ENCODE measurements around the gene ARPC5L. TPM values are rescaled to one million over a fixed set of nuclear protein-coding genes. Genes with fewer than 3 reads are reported as not detected.
A peak's percentile ranks its signal among the peaks of the same experiment; 100 is the strongest.

Gene ARPC5L
- total RNA-seq, 2 donors from 2014 or later: 14.5 to 21.8 TPM

DNA sequence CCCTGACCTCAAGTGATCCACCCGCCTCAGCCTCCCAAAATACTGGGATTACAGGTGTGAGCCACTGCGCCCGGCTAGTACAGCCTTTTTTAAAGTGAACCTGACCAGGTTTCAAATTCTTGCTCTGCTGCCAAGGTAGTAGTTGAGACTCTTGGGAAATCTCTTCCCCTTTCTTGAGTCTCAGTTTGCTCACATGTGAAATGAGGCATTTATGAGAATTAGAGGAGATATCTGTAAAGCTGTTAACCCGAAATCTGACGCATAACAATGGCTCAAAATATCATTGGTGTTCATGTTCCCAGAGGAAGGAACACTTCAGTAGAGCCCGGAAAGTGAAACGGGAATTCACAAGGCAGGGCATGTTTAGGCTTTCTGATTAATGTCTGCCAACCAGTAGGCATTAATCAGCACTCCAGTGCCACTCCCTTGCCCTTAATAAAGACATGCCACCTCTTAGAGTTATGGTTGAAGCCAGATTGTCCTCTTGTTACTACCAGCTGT is 1.5 kb downstream of the ARPC5L start:
- ATAC-seq: no peak
- Histone ChIP-seq H3K27me3 (no peaks in the 10 kb centered on the region), H3K4me1 (peaks cover 57% of the 10 kb centered on the region), H3K27ac (peak overlapping the region in 3 of 4 donors; percentile 86 to 97 (median 92)), H3K36me3 (replicated peaks in 1 of 2; ENCODE audit: insufficient read depth in 1 of 2, low read depth in 2 of 2) (peaks cover 5 to 11% of the 10 kb centered on the region in 2 donors), H3K4me3 (no peak overlapping the region), H3K9me3 (no peaks in the 10 kb centered on the region)
- intact Hi-C loops (cut with DNase I): no loop called here
- no peak for DNase-seq
- whole genome bisulfite sequencing, 2 donors: 16 to 24% methylated on average over 7 of the region's 7 CpGs
- TF ChIP-seq, protein P1, sequence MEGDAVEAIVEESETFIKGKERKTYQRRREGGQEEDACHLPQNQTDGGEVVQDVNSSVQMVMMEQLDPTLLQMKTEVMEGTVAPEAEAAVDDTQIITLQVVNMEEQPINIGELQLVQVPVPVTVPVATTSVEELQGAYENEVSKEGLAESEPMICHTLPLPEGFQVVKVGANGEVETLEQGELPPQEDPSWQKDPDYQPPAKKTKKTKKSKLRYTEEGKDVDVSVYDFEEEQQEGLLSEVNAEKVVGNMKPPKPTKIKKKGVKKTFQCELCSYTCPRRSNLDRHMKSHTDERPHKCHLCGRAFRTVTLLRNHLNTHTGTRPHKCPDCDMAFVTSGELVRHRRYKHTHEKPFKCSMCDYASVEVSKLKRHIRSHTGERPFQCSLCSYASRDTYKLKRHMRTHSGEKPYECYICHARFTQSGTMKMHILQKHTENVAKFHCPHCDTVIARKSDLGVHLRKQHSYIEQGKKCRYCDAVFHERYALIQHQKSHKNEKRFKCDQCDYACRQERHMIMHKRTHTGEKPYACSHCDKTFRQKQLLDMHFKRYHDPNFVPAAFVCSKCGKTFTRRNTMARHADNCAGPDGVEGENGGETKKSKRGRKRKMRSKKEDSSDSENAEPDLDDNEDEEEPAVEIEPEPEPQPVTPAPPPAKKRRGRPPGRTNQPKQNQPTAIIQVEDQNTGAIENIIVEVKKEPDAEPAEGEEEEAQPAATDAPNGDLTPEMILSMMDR (IDR thresholded peaks at IDR 0.05): no peak
- peak in 1 of 3 donors; percentile 19 for TF ChIP-seq POLR2A (IDR thresholded peaks at IDR 0.05)

DNA sequence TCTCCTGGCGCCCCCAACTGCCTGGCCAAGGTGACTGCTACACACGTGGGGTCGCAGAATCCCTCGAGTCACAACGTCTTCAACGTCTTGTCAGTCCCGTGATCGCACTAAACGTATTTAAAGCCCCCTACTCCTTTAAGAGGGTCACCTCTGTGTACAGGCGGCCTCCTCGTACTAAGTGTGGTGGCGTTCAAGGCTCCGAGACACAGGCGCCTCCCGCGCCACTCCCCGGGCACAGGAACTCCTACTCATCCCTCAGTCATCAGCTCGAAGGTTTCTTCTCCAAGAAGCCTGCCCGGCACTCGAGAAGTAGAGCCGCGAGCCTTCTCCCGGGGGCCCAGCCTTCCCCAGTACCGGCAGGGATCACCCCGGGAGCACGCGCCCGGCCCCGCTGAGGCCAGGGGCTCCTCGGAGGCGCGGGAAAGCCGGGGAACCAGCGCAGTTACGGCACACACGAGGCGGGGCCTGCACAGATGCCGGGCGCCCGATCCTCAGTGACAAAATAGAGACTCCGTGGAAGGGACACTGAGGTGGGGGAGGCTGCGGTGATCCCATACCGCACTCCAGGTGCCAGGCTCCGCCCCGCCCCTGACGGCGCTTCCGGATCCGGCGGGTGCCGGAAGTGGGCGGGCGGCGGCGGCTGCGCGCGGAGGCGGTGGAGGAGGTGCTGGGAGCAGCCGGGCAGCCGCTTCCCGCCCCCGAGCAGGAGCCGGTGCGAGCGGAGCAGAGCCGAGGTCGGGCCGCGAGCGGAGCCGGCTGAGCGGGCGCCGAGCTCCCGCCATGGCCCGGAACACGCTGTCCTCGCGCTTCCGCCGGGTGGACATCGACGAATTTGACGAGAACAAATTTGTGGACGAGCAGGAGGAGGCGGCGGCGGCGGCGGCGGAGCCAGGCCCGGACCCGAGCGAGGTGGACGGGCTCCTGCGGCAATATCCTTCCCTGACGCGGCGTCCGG is 6.9 kb downstream of the ARPC5L start:
- H3K27me3 ChIP-seq: no peaks in the 10 kb centered on the region
- H3K27ac ChIP-seq: peak overlapping the region; percentile 84 to 94 (median 90)
- peak overlapping the region; percentile 82 to 94 for H3K4me3 ChIP-seq
- no peaks in the 10 kb centered on the region for H3K36me3 ChIP-seq (replicated peaks in 1 of 2; ENCODE audit: insufficient read depth in 1 of 2, low read depth in 2 of 2)
- peak; percentile 87 to 89 (median 87) for DNase-seq
- peak; percentile 94 for ATAC-seq
- H3K9me3 ChIP-seq: no peaks in the 10 kb centered on the region
- TF ChIP-seq, protein P1 (IDR thresholded peaks at IDR 0.05): no peak
- peak; percentile 82 to 93 (median 90) for TF ChIP-seq POLR2A (IDR thresholded peaks at IDR 0.05)
- WGBS, 2 donors: 0% methylated on average over 28 to 95 of the region's 101 CpGs
- peaks cover 46% of the 10 kb centered on the region for H3K4me1 ChIP-seq
- intact Hi-C loops (cut with DNase I): no loop called here

DNA sequence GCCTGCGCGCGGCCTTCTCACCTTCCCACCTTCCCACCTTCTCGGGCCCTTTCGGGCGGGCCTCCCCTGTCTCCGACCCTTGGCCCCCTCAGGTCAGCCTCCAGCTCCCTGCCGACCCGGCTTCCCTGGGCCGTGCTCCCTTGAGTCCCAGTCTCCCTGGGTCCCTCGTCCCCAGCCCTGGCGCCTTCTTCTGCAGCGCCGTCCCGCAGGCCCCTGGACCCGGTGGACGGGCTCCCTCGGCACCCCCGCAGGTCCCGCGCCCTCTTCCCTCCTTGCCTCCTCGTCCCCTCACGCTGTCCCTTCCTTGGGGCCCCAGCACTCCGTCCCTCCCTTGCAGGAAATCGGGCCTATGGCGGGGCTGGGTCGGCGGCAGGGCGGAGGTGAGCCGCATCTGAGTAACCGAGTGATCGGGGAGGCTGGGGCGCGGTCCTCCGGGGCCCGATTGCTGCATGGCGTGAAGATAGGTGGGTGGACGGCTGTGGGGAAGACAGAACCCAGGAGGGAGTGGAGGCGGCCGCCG is 7.6 kb downstream of the ARPC5L start:
- DNase-seq (peak in 2 of 4 donors; percentile 21 to 41), ATAC-seq (peak; percentile 15)
- Histone ChIP-seq H3K36me3 (replicated peaks in 1 of 2; ENCODE audit: insufficient read depth in 1 of 2, low read depth in 2 of 2) (no peaks in the 10 kb centered on the region), H3K4me1 (peaks cover 42% of the 10 kb centered on the region), H3K4me3 (peak overlapping the region; percentile 82 to 94), H3K9me3 (no peaks in the 10 kb centered on the region), H3K27ac (peak overlapping the region; percentile 84 to 94 (median 90)), H3K27me3 (no peaks in the 10 kb centered on the region)
- WGBS, 2 donors: 0% methylated on average over 26 to 41 of the region's 41 CpGs
- intact Hi-C loops (cut with DNase I): no loop called here
- no peak for TF ChIP-seq POLR2A (IDR thresholded peaks at IDR 0.05)
- TF ChIP-seq, protein P1 (IDR thresholded peaks at IDR 0.05): no peak

DNA sequence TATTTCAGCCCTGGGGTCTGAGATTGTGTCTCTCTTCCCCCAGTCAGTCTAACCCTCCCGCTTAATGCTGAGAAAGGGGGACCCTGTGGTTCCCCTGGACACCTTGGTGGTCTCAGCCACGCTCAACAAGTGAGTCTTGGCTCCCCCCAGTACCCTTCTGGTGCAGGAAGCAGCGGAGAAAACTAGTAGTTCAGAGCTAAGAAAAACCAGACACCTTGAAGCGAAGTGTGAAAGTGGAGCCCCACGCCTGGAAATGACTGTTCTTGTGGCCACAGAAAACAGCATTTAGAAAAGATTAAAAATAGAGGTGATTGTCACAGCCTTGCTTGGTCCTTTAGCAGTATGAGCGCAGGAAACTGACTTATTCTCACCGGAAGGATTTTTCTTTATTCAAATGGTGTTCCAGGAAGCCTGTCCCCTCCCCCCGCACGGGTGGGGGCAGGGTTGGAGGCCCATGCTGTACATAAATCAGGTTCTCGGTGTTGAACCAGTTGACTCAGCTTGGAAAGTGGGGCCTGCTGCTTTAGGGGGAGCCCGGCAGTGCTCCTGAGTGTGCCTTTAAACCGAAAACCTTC is 8.1 kb downstream of the ARPC5L start:
- Histone ChIP-seq H3K27ac (peak overlapping the region; percentile 6 to 94 (median 90)), H3K4me3 (peak overlapping the region; percentile 82 to 94), H3K9me3 (no peaks in the 10 kb centered on the region), H3K4me1 (peaks cover 42% of the 10 kb centered on the region), H3K27me3 (no peaks in the 10 kb centered on the region), H3K36me3 (replicated peaks in 1 of 2; ENCODE audit: insufficient read depth in 1 of 2, low read depth in 2 of 2) (peaks cover 0 to 2% of the 10 kb centered on the region in 2 donors)
- intact Hi-C loops (cut with DNase I): no loop called here
- TF ChIP-seq, protein P1 (IDR thresholded peaks at IDR 0.05): no peak
- peak in 2 of 3 donors; percentile 6 to 23 for TF ChIP-seq POLR2A (IDR thresholded peaks at IDR 0.05)
- ATAC-seq: no peak
- DNase-seq: peak; percentile 32 to 59 (median 45)
- whole genome bisulfite sequencing, 2 donors: 6% methylated on average over 9 to 12 of the region's 12 CpGs
